ENCODE measurements around the gene LRRC8D. TPM values are rescaled to one million over a fixed set of nuclear protein-coding genes. Genes with fewer than 3 reads are reported as not detected.

LRRC8D gene
- total RNA-seq, 1 donor from 2014 or later = 42.1 TPM

DNA sequence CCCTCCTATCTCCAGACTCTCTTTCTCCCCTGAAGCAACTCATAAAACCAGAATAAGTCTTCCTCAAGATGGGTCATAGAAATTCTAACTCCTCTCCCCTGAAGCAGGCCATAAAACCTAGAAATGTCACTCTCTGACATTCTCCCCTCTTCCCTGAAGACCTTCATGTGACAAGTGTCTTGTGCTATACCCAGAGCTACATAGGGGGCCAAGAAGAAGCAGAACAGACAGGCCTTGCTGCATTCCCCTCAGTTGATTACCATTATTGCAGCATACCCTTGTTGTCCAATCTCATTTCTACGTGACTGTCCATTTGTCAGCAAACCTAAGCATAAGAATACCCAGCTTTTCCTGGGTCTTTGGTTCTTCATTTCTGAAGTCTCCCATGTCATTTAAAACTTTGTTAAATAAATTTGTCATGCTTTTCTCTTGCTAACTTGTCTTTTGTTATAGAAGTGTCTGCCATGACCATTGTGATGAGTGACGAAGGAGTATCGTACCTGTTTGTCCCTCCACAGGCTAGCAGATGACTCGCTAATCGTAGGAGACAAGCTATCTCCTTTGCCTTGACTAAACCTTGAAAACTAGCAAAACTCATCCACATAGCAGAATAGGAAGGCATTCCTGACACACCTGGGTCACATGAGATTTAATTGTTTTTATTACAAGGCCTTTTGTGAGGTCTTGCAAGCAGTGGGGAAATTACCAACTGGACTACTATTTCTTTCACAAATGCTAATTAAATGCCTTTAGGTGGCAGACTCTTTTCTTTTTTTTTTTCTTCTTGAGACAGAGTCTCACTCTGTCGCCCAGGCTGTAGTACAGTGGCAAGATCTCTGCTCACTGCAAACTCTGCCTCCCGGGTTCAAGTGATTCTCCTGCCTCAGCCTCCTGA is 134.7 kb downstream of the LRRC8D start:
- Mint-ChIP-seq H3K27ac (no peak overlapping the region), H3K9me3 (ENCODE audit: low read depth) (peaks cover 8% of the 10 kb centered on the region), H3K27me3 (no peaks in the 10 kb centered on the region), H3K36me3 (ENCODE audit: insufficient read depth) (no peaks in the 10 kb centered on the region), H3K4me1 (ENCODE audit: low read depth) (peaks cover 13% of the 10 kb centered on the region), H3K4me3 (ENCODE audit: low read depth) (no peak overlapping the region)
- no peak for DNase-seq (ENCODE audit: low spot score, unreplicated experiment)
- TF ChIP-seq, protein P1, sequence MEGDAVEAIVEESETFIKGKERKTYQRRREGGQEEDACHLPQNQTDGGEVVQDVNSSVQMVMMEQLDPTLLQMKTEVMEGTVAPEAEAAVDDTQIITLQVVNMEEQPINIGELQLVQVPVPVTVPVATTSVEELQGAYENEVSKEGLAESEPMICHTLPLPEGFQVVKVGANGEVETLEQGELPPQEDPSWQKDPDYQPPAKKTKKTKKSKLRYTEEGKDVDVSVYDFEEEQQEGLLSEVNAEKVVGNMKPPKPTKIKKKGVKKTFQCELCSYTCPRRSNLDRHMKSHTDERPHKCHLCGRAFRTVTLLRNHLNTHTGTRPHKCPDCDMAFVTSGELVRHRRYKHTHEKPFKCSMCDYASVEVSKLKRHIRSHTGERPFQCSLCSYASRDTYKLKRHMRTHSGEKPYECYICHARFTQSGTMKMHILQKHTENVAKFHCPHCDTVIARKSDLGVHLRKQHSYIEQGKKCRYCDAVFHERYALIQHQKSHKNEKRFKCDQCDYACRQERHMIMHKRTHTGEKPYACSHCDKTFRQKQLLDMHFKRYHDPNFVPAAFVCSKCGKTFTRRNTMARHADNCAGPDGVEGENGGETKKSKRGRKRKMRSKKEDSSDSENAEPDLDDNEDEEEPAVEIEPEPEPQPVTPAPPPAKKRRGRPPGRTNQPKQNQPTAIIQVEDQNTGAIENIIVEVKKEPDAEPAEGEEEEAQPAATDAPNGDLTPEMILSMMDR (IDR thresholded peaks at IDR 0.05; ENCODE audit: unreplicated experiment) = no peak

DNA sequence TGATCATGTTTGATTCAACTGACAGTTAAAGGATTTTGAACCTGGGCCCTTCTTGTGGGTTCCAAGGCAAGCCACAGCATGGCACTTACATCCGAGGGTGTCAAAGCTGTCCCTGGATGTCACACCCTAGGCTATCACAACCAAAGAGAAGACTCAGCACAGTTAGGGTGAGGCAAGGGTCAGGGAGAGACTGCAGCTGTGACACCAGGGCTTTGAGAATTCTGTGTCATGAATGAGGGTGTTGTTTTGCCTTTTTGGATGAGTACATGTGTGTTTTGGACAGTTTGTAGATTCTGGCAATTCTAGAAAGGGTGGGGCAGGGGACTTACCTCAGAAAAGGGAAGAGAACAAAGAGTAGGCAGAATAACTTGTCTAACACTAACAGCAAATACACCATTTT is 136.3 kb downstream of the LRRC8D start:
- no peaks in the 10 kb centered on the region for H3K36me3 Mint-ChIP-seq (ENCODE audit: insufficient read depth)
- no peak overlapping the region for H3K4me3 Mint-ChIP-seq (ENCODE audit: low read depth)
- H3K9me3 Mint-ChIP-seq (ENCODE audit: low read depth) = peaks cover 8% of the 10 kb centered on the region
- DNase-seq (ENCODE audit: low spot score, unreplicated experiment) = no peak
- H3K27ac Mint-ChIP-seq = no peak overlapping the region
- no peaks in the 10 kb centered on the region for H3K27me3 Mint-ChIP-seq
- peaks cover 13% of the 10 kb centered on the region for H3K4me1 Mint-ChIP-seq (ENCODE audit: low read depth)
- TF ChIP-seq, protein P1 (IDR thresholded peaks at IDR 0.05; ENCODE audit: unreplicated experiment) = no peak

DNA sequence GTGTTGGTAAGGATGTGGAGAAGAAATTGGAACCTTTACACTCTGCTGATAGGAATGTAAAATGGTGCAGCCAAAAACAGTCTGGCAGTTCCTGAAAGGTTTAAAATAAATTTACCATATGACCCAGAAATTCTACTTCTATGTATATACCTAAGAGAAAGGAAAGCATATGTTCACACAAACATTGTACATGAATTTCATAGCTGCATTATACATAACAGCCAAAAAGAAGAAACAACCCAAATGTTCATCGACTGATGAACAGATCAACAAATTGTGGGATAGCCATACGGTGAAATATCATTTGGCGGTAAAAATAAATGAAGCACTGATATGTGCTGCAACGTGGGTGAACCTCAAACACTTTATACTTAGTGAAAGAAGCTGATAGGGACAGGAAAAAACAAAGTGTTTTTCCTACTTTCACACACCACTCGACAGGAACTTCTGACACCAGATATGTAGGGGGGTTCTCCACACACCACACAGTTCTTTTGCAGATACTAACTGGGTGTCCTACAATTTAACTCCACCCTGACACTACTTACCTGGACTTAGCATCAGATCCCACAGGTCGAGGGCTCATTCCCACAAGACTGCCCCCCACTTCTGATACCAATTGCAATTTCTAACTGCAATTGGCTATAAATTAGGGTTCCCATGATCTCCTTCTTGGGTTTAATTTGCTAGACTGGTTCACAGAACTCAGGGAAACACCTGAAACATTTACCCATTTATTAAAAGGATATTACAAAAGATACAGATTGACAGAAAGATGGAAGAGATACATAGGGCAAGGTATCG is 138.2 kb downstream of the LRRC8D start:
- H3K27ac Mint-ChIP-seq = no peak overlapping the region
- H3K4me3 Mint-ChIP-seq (ENCODE audit: low read depth) = no peak overlapping the region
- no peaks in the 10 kb centered on the region for H3K27me3 Mint-ChIP-seq
- DNase-seq (ENCODE audit: low spot score, unreplicated experiment) = no peak
- H3K4me1 Mint-ChIP-seq (ENCODE audit: low read depth) = peaks cover 10% of the 10 kb centered on the region
- H3K36me3 Mint-ChIP-seq (ENCODE audit: insufficient read depth) = no peaks in the 10 kb centered on the region
- TF ChIP-seq, protein P1 (IDR thresholded peaks at IDR 0.05; ENCODE audit: unreplicated experiment) = no peak
- H3K9me3 Mint-ChIP-seq (ENCODE audit: low read depth) = peaks cover 8% of the 10 kb centered on the region

DNA sequence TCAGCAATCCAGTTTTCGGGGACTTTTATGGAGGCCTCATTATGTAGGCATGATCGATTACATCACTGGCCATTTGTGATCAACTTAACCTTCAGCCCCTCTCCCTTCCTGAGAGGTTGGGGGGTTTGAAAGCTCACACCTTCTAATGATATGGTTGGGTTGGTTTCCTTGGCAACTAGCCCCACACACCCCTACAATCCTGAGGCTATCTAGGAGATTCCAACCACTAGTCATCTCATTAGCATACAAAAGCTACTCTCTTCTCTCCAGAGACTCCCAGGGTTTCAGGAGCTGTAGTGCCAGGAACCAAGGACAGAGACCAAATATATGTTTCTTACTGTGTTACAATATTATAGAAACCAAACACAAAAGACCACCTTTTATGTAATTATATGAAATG is 138.9 kb downstream of the LRRC8D start:
- H3K9me3 Mint-ChIP-seq (ENCODE audit: low read depth) = peaks cover 8% of the 10 kb centered on the region
- no peak overlapping the region for H3K27ac Mint-ChIP-seq
- H3K36me3 Mint-ChIP-seq (ENCODE audit: insufficient read depth) = no peaks in the 10 kb centered on the region
- no peaks in the 10 kb centered on the region for H3K27me3 Mint-ChIP-seq
- no peak overlapping the region for H3K4me3 Mint-ChIP-seq (ENCODE audit: low read depth)
- DNase-seq (ENCODE audit: low spot score, unreplicated experiment) = no peak
- TF ChIP-seq, protein P1 (IDR thresholded peaks at IDR 0.05; ENCODE audit: unreplicated experiment) = no peak
- peaks cover 10% of the 10 kb centered on the region for H3K4me1 Mint-ChIP-seq (ENCODE audit: low read depth)

DNA sequence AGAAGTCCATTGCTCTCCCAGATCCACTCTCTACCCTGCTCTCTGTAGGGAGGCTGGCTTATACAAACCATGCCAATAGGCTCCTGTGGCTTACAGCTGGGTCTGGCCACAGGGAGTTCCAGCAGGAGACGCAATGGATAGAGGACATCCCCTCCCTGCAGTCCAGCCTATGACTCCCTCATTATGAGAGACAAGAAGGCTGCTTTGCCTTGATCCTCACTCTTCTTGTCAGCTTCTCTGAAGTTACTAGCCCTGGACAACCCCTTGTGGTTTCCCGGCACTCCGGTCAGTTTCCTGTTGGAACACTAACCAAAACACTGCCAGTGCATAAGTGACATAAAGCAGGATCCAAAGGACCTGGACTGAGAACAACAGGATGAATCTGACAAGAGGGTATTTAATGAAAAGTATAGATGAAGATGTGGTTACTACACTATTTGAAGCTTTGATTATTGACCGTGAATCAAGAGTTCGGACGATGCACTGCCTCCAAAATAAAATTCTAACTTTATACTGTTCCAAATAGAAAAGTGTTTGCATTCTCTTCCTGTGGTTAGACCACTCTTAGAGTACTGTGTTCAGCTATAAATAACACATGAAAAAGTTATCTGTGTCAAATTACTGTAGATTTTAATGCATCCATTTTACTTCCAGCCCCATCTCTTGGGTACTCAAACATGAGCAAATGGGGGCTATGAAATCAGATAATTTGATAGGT is 141.4 kb downstream of the LRRC8D start:
- Mint-ChIP-seq H3K9me3 (ENCODE audit: low read depth) (peaks cover 8% of the 10 kb centered on the region), H3K36me3 (ENCODE audit: insufficient read depth) (no peaks in the 10 kb centered on the region), H3K27me3 (no peaks in the 10 kb centered on the region), H3K4me1 (ENCODE audit: low read depth) (peaks cover 5% of the 10 kb centered on the region), H3K27ac (no peak overlapping the region), H3K4me3 (ENCODE audit: low read depth) (no peak overlapping the region)
- TF ChIP-seq, protein P1 (IDR thresholded peaks at IDR 0.05; ENCODE audit: unreplicated experiment) = no peak
- DNase-seq (ENCODE audit: low spot score, unreplicated experiment) = no peak

Measured in progenitor cell of endocrine pancreas (in vitro differentiated cells).